ENCODE data around the gene SOX1.
A peak's percentile ranks its signal among the peaks of the same experiment; 100 is the strongest.

Gene SOX1

DNA sequence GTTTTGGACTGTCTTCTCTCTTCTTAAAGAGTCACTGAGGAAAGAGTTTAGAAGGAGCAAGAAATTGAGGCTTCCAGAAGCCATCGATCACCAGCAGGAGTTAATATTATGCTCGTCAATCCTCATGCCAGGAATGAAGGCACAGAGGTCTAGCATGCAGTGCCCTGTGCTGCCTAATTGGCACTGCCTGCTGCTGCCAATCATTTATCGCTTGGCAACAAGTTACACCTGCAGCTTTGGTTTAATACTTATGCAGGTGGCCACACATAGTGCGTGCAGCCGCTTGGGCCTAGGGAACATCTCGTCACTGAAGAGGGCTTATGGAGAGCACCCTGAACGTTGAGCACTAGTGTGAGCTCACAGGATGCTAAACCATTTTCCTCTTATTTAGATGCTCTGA lies 2.7 kb upstream of the SOX1 start:
- no peaks in the 10 kb centered on the region for H3K9me3 Mint-ChIP-seq
- no peaks in the 10 kb centered on the region for H3K36me3 Mint-ChIP-seq
- H3K27me3 Mint-ChIP-seq: peaks cover 71% of the 10 kb centered on the region
- H3K4me1 Mint-ChIP-seq: no peaks in the 10 kb centered on the region
- no peak overlapping the region for H3K27ac Mint-ChIP-seq
- no peak overlapping the region for H3K4me3 Mint-ChIP-seq
- no peak for ATAC-seq

DNA sequence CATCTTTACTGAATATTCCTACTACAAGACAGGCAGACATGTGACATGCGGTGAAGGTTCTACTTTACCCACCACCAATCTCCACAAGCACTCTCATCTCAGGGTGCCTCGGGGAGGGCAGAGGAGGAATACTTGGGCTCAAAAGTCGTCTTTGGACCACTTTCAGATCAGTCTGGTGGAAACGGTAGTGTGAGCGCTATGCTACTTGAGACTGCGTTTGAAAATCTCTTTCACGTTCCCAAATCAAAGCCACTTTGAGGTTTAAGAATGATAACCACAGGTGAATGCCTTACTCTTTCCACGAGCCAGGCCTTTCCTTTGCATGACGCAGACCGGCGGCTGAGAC lies 1.5 kb upstream of the SOX1 start:
- H3K4me3 Mint-ChIP-seq: no peak overlapping the region
- no peaks in the 10 kb centered on the region for H3K4me1 Mint-ChIP-seq

DNA sequence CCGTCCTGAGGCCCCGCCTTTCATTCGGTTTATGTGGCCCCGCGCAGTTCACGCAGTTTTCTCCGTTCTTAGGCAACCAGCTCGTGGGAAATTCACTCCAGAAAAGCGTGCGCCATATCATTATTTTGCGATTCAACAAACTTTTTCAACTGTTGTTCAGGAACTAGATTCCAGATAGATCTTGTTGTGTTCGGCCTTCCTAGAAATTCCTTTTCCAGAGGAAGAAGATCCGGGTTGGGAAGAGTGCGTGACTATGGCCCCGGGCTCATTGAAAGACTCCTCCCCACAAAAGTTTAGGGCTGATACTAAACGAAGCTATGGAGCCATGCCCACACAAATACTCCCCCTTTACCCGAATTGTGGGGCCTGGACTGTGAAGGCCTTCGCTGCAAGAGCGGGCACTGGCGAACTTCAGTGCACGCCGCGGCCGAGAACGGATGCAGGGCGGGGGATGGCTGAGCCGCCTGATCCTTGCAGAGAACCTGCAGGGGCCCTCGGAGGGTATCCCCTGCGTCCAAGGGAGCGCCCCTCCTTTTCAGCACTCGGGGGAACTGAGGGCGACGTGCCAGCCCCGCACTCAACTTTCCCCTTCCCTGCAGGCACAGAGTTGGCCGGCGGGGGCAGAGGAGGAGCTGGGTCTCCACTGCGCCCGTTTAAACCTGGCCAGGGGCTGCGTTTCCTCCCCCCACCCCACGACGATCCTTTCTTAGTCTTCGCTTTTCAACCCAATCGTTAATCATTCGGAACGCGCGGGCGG lies 904 bp upstream of the SOX1 start:
- ATAC-seq: no peak
- Mint-ChIP-seq H3K27me3 (peaks cover 69% of the 10 kb centered on the region), H3K4me3 (no peak overlapping the region), H3K4me1 (no peaks in the 10 kb centered on the region), H3K36me3 (no peaks in the 10 kb centered on the region), H3K9me3 (peaks cover 3% of the 10 kb centered on the region), H3K27ac (no peak overlapping the region)

More for the DNA sequence above, 1.5 kb upstream of the SOX1 start:
- Mint-ChIP-seq H3K27me3 (peaks cover 69% of the 10 kb centered on the region), H3K27ac (no peak overlapping the region), H3K36me3 (no peaks in the 10 kb centered on the region), H3K9me3 (peaks cover 3% of the 10 kb centered on the region)
- ATAC-seq: no peak

GRCh38 chr13:112066624-112067004 lies 335 bp upstream of the SOX1 start:
- peaks cover 69% of the 10 kb centered on the region for H3K27me3 Mint-ChIP-seq
- H3K9me3 Mint-ChIP-seq: peaks cover 3% of the 10 kb centered on the region
- no peak overlapping the region for H3K4me3 Mint-ChIP-seq
- ATAC-seq: peak; percentile 31
- H3K36me3 Mint-ChIP-seq: no peaks in the 10 kb centered on the region
- H3K27ac Mint-ChIP-seq: no peak overlapping the region
- no peaks in the 10 kb centered on the region for H3K4me1 Mint-ChIP-seq

GRCh38 chr13:112067871-112068539 lies 1.1 kb downstream of the SOX1 start:
- no peaks in the 10 kb centered on the region for H3K4me1 Mint-ChIP-seq
- no peak overlapping the region for H3K4me3 Mint-ChIP-seq
- ATAC-seq: no peak
- no peaks in the 10 kb centered on the region for H3K36me3 Mint-ChIP-seq
- no peak overlapping the region for H3K27ac Mint-ChIP-seq
- peaks cover 60% of the 10 kb centered on the region for H3K27me3 Mint-ChIP-seq
- H3K9me3 Mint-ChIP-seq: peaks cover 3% of the 10 kb centered on the region

DNA sequence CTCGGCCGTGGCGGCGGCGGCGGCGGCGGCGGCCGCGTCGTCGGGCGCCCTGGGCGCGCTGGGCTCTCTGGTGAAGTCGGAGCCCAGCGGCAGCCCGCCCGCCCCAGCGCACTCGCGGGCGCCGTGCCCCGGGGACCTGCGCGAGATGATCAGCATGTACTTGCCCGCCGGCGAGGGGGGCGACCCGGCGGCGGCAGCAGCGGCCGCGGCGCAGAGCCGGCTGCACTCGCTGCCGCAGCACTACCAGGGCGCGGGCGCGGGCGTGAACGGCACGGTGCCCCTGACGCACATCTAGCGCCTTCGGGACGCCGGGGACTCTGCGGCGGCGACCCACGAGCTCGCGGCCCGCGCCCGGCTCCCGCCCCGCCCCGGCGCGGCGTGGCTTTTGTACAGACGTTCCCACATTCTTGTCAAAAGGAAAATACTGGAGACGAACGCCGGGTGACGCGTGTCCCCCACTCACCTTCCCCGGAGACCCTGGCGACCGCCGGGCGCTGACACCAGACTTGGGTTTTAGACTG lies 1.7 kb downstream of the SOX1 start:
- Mint-ChIP-seq H3K4me3 (no peak overlapping the region), H3K27me3 (peaks cover 59% of the 10 kb centered on the region), H3K36me3 (no peaks in the 10 kb centered on the region), H3K9me3 (peaks cover 3% of the 10 kb centered on the region), H3K27ac (no peak overlapping the region), H3K4me1 (peaks cover under 1% of the 10 kb centered on the region)
- no peak for ATAC-seq

- Mint-ChIP-seq H3K27ac (no peak overlapping the region), H3K4me3 (no peak overlapping the region), H3K4me1 (peaks cover 7% of the 10 kb centered on the region), H3K27me3 (peaks cover 59% of the 10 kb centered on the region), H3K9me3 (peaks cover 3% of the 10 kb centered on the region), H3K36me3 (no peaks in the 10 kb centered on the region)
- ATAC-seq: no peak
Measured at GRCh38 chr13:112069061-112069844, 2.3 kb downstream of the SOX1 start.

- no peaks in the 10 kb centered on the region for H3K36me3 Mint-ChIP-seq
- H3K27ac Mint-ChIP-seq: no peak overlapping the region
- peaks cover 7% of the 10 kb centered on the region for H3K4me1 Mint-ChIP-seq
- H3K27me3 Mint-ChIP-seq: peaks cover 62% of the 10 kb centered on the region
- no peak for ATAC-seq
- peaks cover 3% of the 10 kb centered on the region for H3K9me3 Mint-ChIP-seq
- no peak overlapping the region for H3K4me3 Mint-ChIP-seq
Measured at GRCh38 chr13:112069845-112070251, 2.9 kb downstream of the SOX1 start.

DNA sequence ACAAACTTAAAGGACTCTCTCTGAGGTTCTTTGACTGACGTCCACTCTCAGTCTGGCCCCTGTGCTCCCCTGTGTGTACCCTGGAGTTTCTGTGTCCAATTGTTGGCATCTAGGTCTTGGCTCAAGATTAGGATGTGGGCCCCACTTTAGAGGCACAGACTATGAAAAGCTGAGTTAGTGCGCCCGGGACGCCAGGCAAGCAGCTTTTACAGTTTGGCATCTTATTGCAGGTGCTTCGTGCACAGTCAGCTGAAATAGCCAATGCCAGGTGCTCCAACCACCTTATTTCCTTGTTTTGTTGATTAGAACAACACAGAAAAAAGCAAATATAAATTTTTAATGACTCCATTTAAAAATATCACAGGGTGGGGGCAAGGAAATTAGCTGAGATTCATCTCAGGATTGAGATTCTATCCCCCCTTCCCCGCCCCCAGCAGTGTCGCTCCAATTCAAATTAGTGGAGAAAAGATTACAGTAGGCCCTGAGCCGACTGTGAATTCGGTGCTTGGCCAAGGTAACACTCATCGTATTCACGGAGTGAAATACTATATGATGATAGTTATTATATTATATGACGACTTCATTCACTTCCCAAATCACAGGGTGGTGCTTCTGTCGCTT lies 4.3 kb downstream of the SOX1 start:
- no peak overlapping the region for H3K4me3 Mint-ChIP-seq
- no peaks in the 10 kb centered on the region for H3K36me3 Mint-ChIP-seq
- H3K9me3 Mint-ChIP-seq: peaks cover 3% of the 10 kb centered on the region
- ATAC-seq: no peak
- H3K27ac Mint-ChIP-seq: no peak overlapping the region
- H3K4me1 Mint-ChIP-seq: peaks cover 7% of the 10 kb centered on the region
- peaks cover 63% of the 10 kb centered on the region for H3K27me3 Mint-ChIP-seq

GRCh38 chr13:112071723-112072533 lies 5.0 kb downstream of the SOX1 start:
- Mint-ChIP-seq H3K27me3 (peaks cover 68% of the 10 kb centered on the region), H3K36me3 (no peaks in the 10 kb centered on the region), H3K27ac (no peak overlapping the region), H3K4me1 (peaks cover 7% of the 10 kb centered on the region), H3K9me3 (peaks cover 3% of the 10 kb centered on the region), H3K4me3 (no peak overlapping the region)
- no peak for ATAC-seq

- Mint-ChIP-seq H3K27ac (no peak overlapping the region), H3K4me1 (peaks cover 7% of the 10 kb centered on the region), H3K27me3 (peaks cover 68% of the 10 kb centered on the region), H3K36me3 (no peaks in the 10 kb centered on the region), H3K4me3 (no peak overlapping the region), H3K9me3 (peaks cover 3% of the 10 kb centered on the region)
- peak; percentile 47 for ATAC-seq
Measured at GRCh38 chr13:112072534-112073244, 5.7 kb downstream of the SOX1 start.

DNA sequence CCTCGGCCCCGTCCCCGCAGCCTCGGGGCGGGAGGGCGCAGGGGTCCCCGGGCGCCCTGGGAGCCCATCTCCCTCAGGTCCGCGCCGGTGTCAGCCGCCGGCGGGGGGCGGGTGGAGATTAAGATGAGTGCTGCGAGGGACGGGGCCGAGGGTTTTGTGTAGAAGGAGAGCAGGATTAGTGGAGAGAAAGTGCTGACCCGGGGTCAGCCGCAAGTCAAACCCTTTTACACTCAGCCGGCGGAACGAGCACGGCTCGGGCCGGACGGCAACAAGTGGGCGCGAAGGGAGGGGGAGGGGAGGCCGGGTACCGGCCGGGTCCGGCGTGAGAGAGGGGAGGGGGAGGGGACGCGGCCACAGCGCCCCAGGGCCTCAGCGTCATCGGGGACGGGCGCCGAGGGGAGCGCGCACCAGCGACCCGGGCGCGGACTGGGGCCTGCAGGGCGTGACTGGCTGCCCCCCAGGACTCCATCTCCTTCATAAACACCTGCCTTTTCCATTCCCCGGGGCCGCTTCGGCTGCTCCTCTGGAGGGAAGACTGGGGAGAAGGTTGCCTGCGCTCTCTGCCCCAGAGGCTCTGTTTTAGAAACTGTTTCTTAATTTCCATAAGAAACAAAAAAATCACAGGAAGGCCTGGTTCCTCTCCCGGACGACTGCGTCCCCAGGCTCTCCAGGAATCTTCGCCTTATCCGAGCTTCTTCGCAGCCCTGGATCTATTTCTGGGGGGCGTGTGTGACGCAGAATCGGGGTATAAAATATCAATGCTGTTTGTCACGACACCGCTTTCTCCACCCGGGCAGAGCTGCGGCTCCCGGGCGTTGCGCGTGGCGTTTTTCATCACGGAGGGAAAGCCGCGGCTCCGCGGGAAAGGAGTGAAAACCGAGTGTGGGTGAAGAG lies 6.5 kb downstream of the SOX1 start:
- Mint-ChIP-seq H3K4me3 (no peak overlapping the region), H3K9me3 (peaks cover 3% of the 10 kb centered on the region), H3K36me3 (no peaks in the 10 kb centered on the region), H3K27ac (no peak overlapping the region), H3K27me3 (peaks cover 68% of the 10 kb centered on the region), H3K4me1 (peaks cover 7% of the 10 kb centered on the region)
- peak; percentile 32 for ATAC-seq

DNA sequence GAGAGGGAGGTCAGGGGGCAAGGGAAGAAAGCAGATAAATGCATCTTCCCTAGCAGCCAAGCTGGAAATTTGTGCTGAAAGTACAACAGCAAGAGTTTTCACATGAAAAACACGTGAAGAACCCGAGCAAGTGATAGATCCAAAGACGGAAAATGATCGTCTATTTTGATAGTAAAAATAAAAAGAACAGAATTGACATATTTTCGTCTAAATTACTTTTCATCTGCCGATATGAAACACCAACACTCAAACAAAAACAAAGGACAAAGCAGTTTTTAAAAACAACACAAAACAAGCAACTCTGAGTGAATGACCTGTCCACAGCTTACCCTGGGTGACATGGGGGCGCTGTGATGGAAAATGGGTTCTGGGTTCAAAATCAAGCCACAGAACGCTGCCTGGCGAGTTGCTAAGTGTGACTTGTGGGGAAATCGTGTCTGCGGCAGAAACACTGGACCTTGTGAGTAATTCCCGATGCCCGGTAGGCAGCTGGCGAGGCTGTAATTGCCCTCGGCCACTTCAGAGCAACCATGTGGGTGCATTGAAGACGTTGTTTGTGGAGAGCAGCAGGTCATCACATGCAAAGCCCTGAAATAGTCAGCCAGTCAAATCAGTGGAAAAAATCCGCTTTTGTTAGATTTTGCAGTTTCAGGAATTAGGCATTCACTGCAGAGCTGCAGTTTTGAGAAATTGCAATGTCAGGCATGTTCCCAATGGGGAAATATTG lies 7.4 kb downstream of the SOX1 start:
- peaks cover 7% of the 10 kb centered on the region for H3K4me1 Mint-ChIP-seq
- ATAC-seq: no peak
- H3K36me3 Mint-ChIP-seq: no peaks in the 10 kb centered on the region
- peaks cover 3% of the 10 kb centered on the region for H3K9me3 Mint-ChIP-seq
- no peak overlapping the region for H3K27ac Mint-ChIP-seq
- no peak overlapping the region for H3K4me3 Mint-ChIP-seq
- peaks cover 63% of the 10 kb centered on the region for H3K27me3 Mint-ChIP-seq
